Measurements from ENCODE around the gene ADAM19.

ADAM19 gene

GRCh38 chr5:157575381-157576020 is at the start of gene ADAM19:
ADAM19 (minus strand) TSS chr5:157575775; CDS start chr5:157575696, 79 bp downstream.
- DNase-seq (ENCODE audit: insufficient read length, low spot score) (peak; percentile 80), FAIRE-seq (no peak)
- TF ChIP-seq POLR2A (IDR thresholded peaks at IDR 0.05; ENCODE audit: low read depth, low read length) = peak; percentile 91

GRCh38 chr5:157624144-157624543 is 48.6 kb upstream of the ADAM19 start:
- no peak for FAIRE-seq
- no peak for DNase-seq (ENCODE audit: insufficient read length, low spot score)
- no peak for TF ChIP-seq POLR2A (IDR thresholded peaks at IDR 0.05; ENCODE audit: low read depth, low read length)

- FAIRE-seq (no peak), DNase-seq (ENCODE audit: insufficient read length, low spot score) (no peak)
- no peak for TF ChIP-seq POLR2A (IDR thresholded peaks at IDR 0.05; ENCODE audit: low read depth, low read length)
Measured at GRCh38 chr5:157620776-157621175, 45.2 kb upstream of the ADAM19 start.

- DNase-seq (ENCODE audit: insufficient read length, low spot score) (no peak), FAIRE-seq (no peak)
- TF ChIP-seq POLR2A (IDR thresholded peaks at IDR 0.05; ENCODE audit: low read depth, low read length) = no peak
Measured at GRCh38 chr5:157618191-157618765, 42.7 kb upstream of the ADAM19 start.

GRCh38 chr5:157616785-157617184 is 41.2 kb upstream of the ADAM19 start:
- no peak for DNase-seq (ENCODE audit: insufficient read length, low spot score)
- no peak for FAIRE-seq
- no peak for TF ChIP-seq POLR2A (IDR thresholded peaks at IDR 0.05; ENCODE audit: low read depth, low read length)

- FAIRE-seq (no peak), DNase-seq (ENCODE audit: insufficient read length, low spot score) (no peak)
- TF ChIP-seq POLR2A (IDR thresholded peaks at IDR 0.05; ENCODE audit: low read depth, low read length) = no peak
Measured at GRCh38 chr5:157613385-157614245, 38.0 kb upstream of the ADAM19 start.

GRCh38 chr5:157612581-157612980 is 37.0 kb upstream of the ADAM19 start:
- no peak for TF ChIP-seq POLR2A (IDR thresholded peaks at IDR 0.05; ENCODE audit: low read depth, low read length)
- DNase-seq (ENCODE audit: insufficient read length, low spot score) (no peak), FAIRE-seq (no peak)

- TF ChIP-seq POLR2A (IDR thresholded peaks at IDR 0.05; ENCODE audit: low read depth, low read length) = no peak
- no peak for FAIRE-seq
- no peak for DNase-seq (ENCODE audit: insufficient read length, low spot score)
Measured at GRCh38 chr5:157611571-157612476, 36.2 kb upstream of the ADAM19 start.

GRCh38 chr5:157610990-157611389 is 35.4 kb upstream of the ADAM19 start:
- no peak for TF ChIP-seq POLR2A (IDR thresholded peaks at IDR 0.05; ENCODE audit: low read depth, low read length)
- FAIRE-seq (no peak), DNase-seq (ENCODE audit: insufficient read length, low spot score) (no peak)

- DNase-seq (ENCODE audit: insufficient read length, low spot score) (no peak), FAIRE-seq (no peak)
- TF ChIP-seq POLR2A (IDR thresholded peaks at IDR 0.05; ENCODE audit: low read depth, low read length) = no peak
Measured at GRCh38 chr5:157608972-157609565, 33.5 kb upstream of the ADAM19 start.

GRCh38 chr5:157607371-157608161 is 32.0 kb upstream of the ADAM19 start:
- DNase-seq (ENCODE audit: insufficient read length, low spot score) = peak; percentile 23
- peak; percentile 74 for FAIRE-seq
- TF ChIP-seq POLR2A (IDR thresholded peaks at IDR 0.05; ENCODE audit: low read depth, low read length) = no peak

GRCh38 chr5:157606046-157606445 is 30.5 kb upstream of the ADAM19 start:
- DNase-seq (ENCODE audit: insufficient read length, low spot score) (no peak), FAIRE-seq (no peak)
- no peak for TF ChIP-seq POLR2A (IDR thresholded peaks at IDR 0.05; ENCODE audit: low read depth, low read length)
